Endothelial cell of umbilical vein (primary cell): ENCODE data around the gene PPHLN1. TPM values are rescaled to one million over a fixed set of nuclear protein-coding genes. Genes with fewer than 3 reads are reported as not detected.

ENCODE experiments used
- BruUV-seq: library from RNA; stranded (reverse); fragments of 400-500 nt; replicated peaks from 2 replicates; lab custom pipeline; 2021; lab: Mats Ljungman, UMichigan
- CTCF ChIA-PET: fragments of 300-600, 350-600 bp; sonication (Branson Sonifier 250); formaldehyde crosslinking; loops from one replicate; lab custom pipeline; 2021; ENCODE audit warnings: antibody characterized with exemption, inconsistent platforms; lab: Charles Lee
- POLR2A ChIA-PET: fragments of 300-600, 350-600 bp; sonication (Branson Sonifier 250); formaldehyde crosslinking; loops from one replicate; lab custom pipeline; 2021; ENCODE audit warnings: antibody characterized with exemption, inconsistent platforms; lab: Charles Lee
- DNase-seq: peaks from one replicate; pipeline ENCODE4 v3.0.0-alpha.2; 2011; ENCODE audit warnings: low read depth, low spot score
- FAIRE-seq: peaks from 2 replicates; lab custom pipeline; 2011; peaks lifted over from hg19 to GRCh38; lab: Jason Lieb, UNC
- H2AFZ ChIP-seq: 2 replicates; pipeline ENCODE4 v1.6.0; 2012; ENCODE audit warnings: low read depth, low read length, control low read depth, inconsistent platforms
- H3K27ac ChIP-seq: 2 replicates; pipeline ENCODE4 v1.5.1; 2011; ENCODE audit warnings: low read depth, mild to moderate bottlenecking, control low read depth, low read length, moderate library complexity; ENCODE audit not compliant: insufficient read depth
- H3K27me3 ChIP-seq, 2 experiments: 2 replicates each; pipeline versions ENCODE4 v1.6.0 to v1.6.1; 2011; ENCODE audit warnings: low read length in 2 of 2, mixed read lengths in 1 of 2; ENCODE audit not compliant: control insufficient read depth in 2 of 2, insufficient read depth in 2 of 2
- H3K36me3 ChIP-seq, 2 experiments: 2 replicates in 1 of 2; 3 replicates in 1 of 2; pipeline ENCODE4 v1.5.1; 2011; ENCODE audit warnings: low read length in 2 of 2, mild to moderate bottlenecking in 1 of 2, moderate library complexity in 1 of 2; ENCODE audit not compliant: control insufficient read depth in 2 of 2, insufficient read depth in 2 of 2; ENCODE audit errors: extremely low read depth in 1 of 2
- H3K4me1 ChIP-seq: 3 replicates; pipeline ENCODE4 v1.5.1; 2011; ENCODE audit warnings: mild to moderate bottlenecking, low read length; ENCODE audit not compliant: control insufficient read depth, insufficient read depth; ENCODE audit errors: extremely low read depth
- H3K4me2 ChIP-seq: 2 replicates; pipeline ENCODE4 v1.6.1; 2011; ENCODE audit warnings: low read length, control low read depth, mixed read lengths; ENCODE audit not compliant: insufficient read depth
- H3K4me3 ChIP-seq, 3 experiments: fragments of 200-600 bp in 1 of 3; sonication (generic), shearing (Covaris generic) in 1 of 3; replicated peaks in 1 of 3; 2 replicates each; pipeline ENCODE4 v1.5.1; 2011 to 2016; ENCODE audit warnings: control low read depth in 3 of 3, low read length in 3 of 3, mild to moderate bottlenecking in 2 of 3, inconsistent platforms in 1 of 3, low read depth in 1 of 3, moderate library complexity in 1 of 3; ENCODE audit not compliant: insufficient read depth in 1 of 3
- H3K79me2 ChIP-seq: 2 replicates; pipeline ENCODE4 v1.6.0; 2012; ENCODE audit warnings: low read length, inconsistent platforms; ENCODE audit not compliant: control insufficient read depth, insufficient read depth
- H3K9ac ChIP-seq: replicated peaks from 2 replicates; pipeline ENCODE3; 2011; ENCODE audit warnings: low read length, control low read depth; ENCODE audit not compliant: insufficient read depth; ENCODE audit errors: extremely low read depth
- H3K9me1 ChIP-seq: replicated peaks from 3 replicates; pipeline ENCODE4 v1.6.0; 2011; ENCODE audit warnings: mild to moderate bottlenecking, low read length; ENCODE audit not compliant: control insufficient read depth, insufficient read depth; ENCODE audit errors: extremely low read depth
- H3K9me3 ChIP-seq: replicated peaks from 2 replicates; pipeline ENCODE4 v1.5.1; 2012; ENCODE audit warnings: low read length, inconsistent platforms; ENCODE audit not compliant: control insufficient read depth, insufficient read depth
- H4K20me1 ChIP-seq: replicated peaks from 2 replicates; pipeline ENCODE3; 2011; ENCODE audit warnings: mild to moderate bottlenecking, low read length; ENCODE audit not compliant: control insufficient read depth, insufficient read depth; ENCODE audit errors: extremely low read depth
- CTCF ChIP-seq, 2 donors: IDR thresholded peaks; 1 replicate in 1 of 2; 2 replicates in 1 of 2; pipeline ENCODE4 v1.5.1; 2011; ENCODE audit warnings: low read length in 2 of 2, mild to moderate bottlenecking in 2 of 2, moderate library complexity in 2 of 2, control low read depth in 1 of 2, inconsistent platforms in 1 of 2, low read depth in 1 of 2; ENCODE audit not compliant: insufficient read depth in 1 of 2; ENCODE audit errors: extremely low read depth in 1 of 2
- EZH2 ChIP-seq: IDR thresholded peaks from 2 replicates; pipeline ENCODE4 v1.6.1; 2012; ENCODE audit warnings: borderline replicate concordance, low read depth, mild to moderate bottlenecking, moderate library complexity, low read length, inconsistent platforms; ENCODE audit not compliant: severe bottlenecking
- FOS ChIP-seq: IDR thresholded peaks from 2 replicates; pipeline ENCODE4 v1.6.1; 2011; ENCODE audit warnings: mild to moderate bottlenecking, low read length, moderate library complexity, borderline replicate concordance; ENCODE audit not compliant: insufficient read depth
- GATA2 ChIP-seq: IDR thresholded peaks from 2 replicates; pipeline ENCODE4 v1.7.0; 2011; ENCODE audit warnings: low read depth, mild to moderate bottlenecking, moderate library complexity, mixed read lengths, low read length; ENCODE audit not compliant: insufficient read length, insufficient read depth
- JUN ChIP-seq: IDR thresholded peaks from 2 replicates; pipeline ENCODE4 v1.6.1; 2011; ENCODE audit warnings: borderline replicate concordance, low read depth; ENCODE audit not compliant: insufficient read length, insufficient read depth
- MAX ChIP-seq: IDR thresholded peaks from 2 replicates; pipeline ENCODE4 v1.6.1; 2011; ENCODE audit not compliant: insufficient read depth, insufficient read length
- MYC ChIP-seq: IDR thresholded peaks from one replicate; pipeline ENCODE4 v1.6.1; 2011; ENCODE audit warnings: mild to moderate bottlenecking, low read depth, low read length
- POLR2A ChIP-seq: IDR thresholded peaks from 2 replicates; pipeline ENCODE4 v1.6.1; 2012; ENCODE audit warnings: low read depth, mild to moderate bottlenecking, control low read depth, low read length
- POLR2AphosphoS5 ChIP-seq: IDR thresholded peaks from 2 replicates; pipeline ENCODE4 v1.6.1; 2012; ENCODE audit warnings: low read depth, mild to moderate bottlenecking, control low read depth, low read length, moderate library complexity; ENCODE audit not compliant: insufficient read depth
- dilution Hi-C: fragments of 300-500 bp; cut with MboI; formaldehyde crosslinking; loops from one replicate; pipeline ENCODE4 v1.15.0; 2019; ENCODE audit warnings: low sequenced_read_pairs; ENCODE audit not compliant: extremely low pct_ligation_motif_present
- intact Hi-C: fragments of 100-400 bp; cut with micrococcal nuclease; formaldehyde crosslinking; loops from one replicate; pipeline ENCODE4 v1.10.0; 2022
- polyA plus RNA-seq, 4 experiments: library from polyadenylated mRNA; depleted of rRNA in 3 of 4; stranded (reverse) in 3 of 4; unstranded in 1 of 4; fragments of >200 nt; gene quantifications; 2 replicates each; pipeline versions ENCODE4 v1.2.1 to v1.2.3, GENCODE V29; 2011 to 2012; ENCODE audit warnings: missing spikeins in 1 of 4
- total RNA-seq: library from RNA; stranded (reverse); gene quantifications from 2 replicates; pipeline ENCODE4 v1.2.3, GENCODE V29; 2021

Gene PPHLN1
- total and polyA plus RNA-seq, 2 donors (not counting 3 experiments of a cell fraction or from before 2014, with no cell fraction given): 23.4 to 62.2 TPM

- ChIA-PET POLR2A (no interaction called here), CTCF (interaction anchor here (1.2 kb wide), 1 partner anchor 11 kb away, joined by 3 read pairs; no protein-coding TSS in a partner anchor)
- Histone ChIP-seq H3K4me2 (no peak overlapping the region), H3K9ac (no peak overlapping the region), H3K79me2 (no peaks in the 10 kb centered on the region), H4K20me1 (no peaks in the 10 kb centered on the region), H3K4me1 (no peaks in the 10 kb centered on the region), H3K36me3 (no peaks in the 10 kb centered on the region), H3K27me3 (peaks cover 5% of the 10 kb centered on the region in 2 experiments), H3K4me3 (no peak overlapping the region), H2AFZ (no peak overlapping the region), H3K9me3 (no peaks in the 10 kb centered on the region), H3K9me1 (no peaks in the 10 kb centered on the region), H3K27ac (no peak overlapping the region)
- BruUV-seq: no TSS peak
- TF ChIP-seq GATA2: no peak
- TF ChIP-seq POLR2A: no peak
- no peak for TF ChIP-seq CTCF (IDR thresholded peaks at IDR 0.05; ENCODE audit: extremely low read depth in 1 of 2, insufficient read depth in 1 of 2, low read depth in 1 of 2, low read length in 2 of 2)
- TF ChIP-seq JUN: no peak
- TF ChIP-seq FOS: no peak
- TF ChIP-seq POLR2AphosphoS5: no peak
- no peak for TF ChIP-seq EZH2
- no peak for TF ChIP-seq MAX
- no peak for TF ChIP-seq MYC
- dilution Hi-C loops: no loop called here
- no peak for FAIRE-seq
- DNase-seq: no peak
- intact Hi-C loops: no loop called here
Observed at GRCh38 chr12:42284876-42285275, 41.1 kb upstream of the PPHLN1 start.
